MM.1S (cell line): ENCODE measurements around the gene NLGN4Y.

Experiments
- DNase-seq: peaks from one replicate; pipeline ENCODE4 v3.0.0-alpha.2; 2015
- H2AFZ ChIP-seq: fragments of 300-600 bp; sonication (generic); 2 replicates; pipeline ENCODE4 v1.6.0; 2016; ENCODE audit warnings: antibody characterized with exemption, low read length
- H3F3A ChIP-seq: fragments of 300-600 bp; sonication (generic); 2 replicates; pipeline ENCODE4 v1.6.1; 2016; ENCODE audit warnings: mild to moderate bottlenecking, antibody characterized with exemption, low read length, moderate library complexity, mixed read lengths; ENCODE audit not compliant: insufficient read depth
- H3K27ac ChIP-seq: fragments of 300-600 bp; sonication (generic); 2 replicates; pipeline ENCODE4 v1.5.1; 2016; ENCODE audit warnings: mild to moderate bottlenecking, low read length
- H3K27me3 ChIP-seq: fragments of 300-600 bp; sonication (generic); replicated peaks from 2 replicates; pipeline ENCODE4 v1.6.0; 2016; ENCODE audit warnings: low read length; ENCODE audit not compliant: insufficient read depth
- H3K36me3 ChIP-seq: fragments of 300-600 bp; sonication (generic); replicated peaks from 2 replicates; pipeline ENCODE4 v1.6.1; 2016; ENCODE audit warnings: mild to moderate bottlenecking, low read length, mixed read lengths; ENCODE audit not compliant: insufficient read depth
- H3K4me1 ChIP-seq: fragments of 300-600 bp; sonication (generic); 2 replicates; pipeline ENCODE4 v1.6.1; 2016; ENCODE audit warnings: low read length, mixed read lengths
- H3K4me2 ChIP-seq: fragments of 300-600 bp; sonication (generic); 2 replicates; pipeline ENCODE4 v1.6.0; 2016; ENCODE audit warnings: low read depth, low read length
- H3K4me3 ChIP-seq: fragments of 300-600 bp; sonication (generic); 2 replicates; pipeline ENCODE4 v1.5.1; 2016; ENCODE audit warnings: low read length, mixed read lengths
- H3K79me2 ChIP-seq: fragments of 300-600 bp; sonication (generic); 2 replicates; pipeline ENCODE4 v1.6.1; 2016; ENCODE audit warnings: mixed run types, low read length, mixed read lengths
- H3K9ac ChIP-seq: fragments of 300-600 bp; sonication (generic); 2 replicates; pipeline ENCODE4 v1.6.1; 2016; ENCODE audit warnings: low read length, mixed read lengths
- H3K9me2 ChIP-seq: fragments of 300-600 bp; sonication (generic); replicated peaks from 2 replicates; pipeline ENCODE4 v1.6.1; 2016; ENCODE audit warnings: mild to moderate bottlenecking, low read length, mixed read lengths; ENCODE audit not compliant: insufficient read depth
- H3K9me3 ChIP-seq: fragments of 300-600 bp; sonication (generic); replicated peaks from 2 replicates; pipeline ENCODE4 v1.6.1; 2016; ENCODE audit warnings: mild to moderate bottlenecking, low read length, mixed read lengths; ENCODE audit not compliant: insufficient read depth
- H4K20me1 ChIP-seq: fragments of 300-600 bp; sonication (generic); 2 replicates; pipeline ENCODE4 v1.6.1; 2016; ENCODE audit warnings: mild to moderate bottlenecking, low read length, moderate library complexity, mixed read lengths; ENCODE audit not compliant: insufficient read depth
- EZH2 ChIP-seq: fragments of 300-600 bp; sonication (generic); optimal IDR thresholded peaks from 2 replicates; pipeline ENCODE3; 2017; ENCODE audit warnings: low read depth, mild to moderate bottlenecking, antibody characterized with exemption, low read length, mixed read lengths
- EZH2phosphoT487 ChIP-seq: fragments of 300-600 bp; sonication (generic); IDR thresholded peaks from 2 replicates; pipeline ENCODE4 v1.6.1; 2018; ENCODE audit warnings: antibody characterized with exemption, low read length
- TF ChIP-seq, protein P1 (sequence below): fragments of 300-600 bp; sonication (generic); IDR thresholded peaks from 2 replicates; pipeline ENCODE4 v1.5.1; 2016; ENCODE audit warnings: antibody characterized with exemption, low read length, mixed read lengths

Gene NLGN4Y

DNA sequence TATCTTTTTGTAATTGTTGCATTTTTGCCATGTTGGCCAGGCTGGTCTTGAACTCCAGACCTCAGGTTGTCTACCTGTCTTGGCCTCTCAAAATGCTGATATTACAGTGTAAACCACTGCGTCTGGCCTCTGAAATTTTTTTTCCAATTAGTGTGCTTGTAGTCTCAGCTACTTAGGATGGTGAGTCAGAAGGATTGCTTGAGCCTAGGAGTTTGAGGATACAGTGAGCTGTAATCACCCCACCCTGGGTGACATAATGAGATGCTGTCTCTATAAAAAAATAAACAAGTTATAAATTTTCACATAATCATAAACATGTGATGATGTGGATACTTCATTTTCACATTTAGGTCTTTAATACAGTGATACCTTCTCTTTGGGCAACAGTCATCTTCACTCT, 154.9 kb downstream of the NLGN4Y start:
- H3K9me3 ChIP-seq: no peaks in the 10 kb centered on the region
- DNase-seq: no peak

GRCh38 chrY:14694543-14694942, 170.2 kb downstream of the NLGN4Y start:
- no peak for TF ChIP-seq EZH2phosphoT487
- TF ChIP-seq, protein P1, sequence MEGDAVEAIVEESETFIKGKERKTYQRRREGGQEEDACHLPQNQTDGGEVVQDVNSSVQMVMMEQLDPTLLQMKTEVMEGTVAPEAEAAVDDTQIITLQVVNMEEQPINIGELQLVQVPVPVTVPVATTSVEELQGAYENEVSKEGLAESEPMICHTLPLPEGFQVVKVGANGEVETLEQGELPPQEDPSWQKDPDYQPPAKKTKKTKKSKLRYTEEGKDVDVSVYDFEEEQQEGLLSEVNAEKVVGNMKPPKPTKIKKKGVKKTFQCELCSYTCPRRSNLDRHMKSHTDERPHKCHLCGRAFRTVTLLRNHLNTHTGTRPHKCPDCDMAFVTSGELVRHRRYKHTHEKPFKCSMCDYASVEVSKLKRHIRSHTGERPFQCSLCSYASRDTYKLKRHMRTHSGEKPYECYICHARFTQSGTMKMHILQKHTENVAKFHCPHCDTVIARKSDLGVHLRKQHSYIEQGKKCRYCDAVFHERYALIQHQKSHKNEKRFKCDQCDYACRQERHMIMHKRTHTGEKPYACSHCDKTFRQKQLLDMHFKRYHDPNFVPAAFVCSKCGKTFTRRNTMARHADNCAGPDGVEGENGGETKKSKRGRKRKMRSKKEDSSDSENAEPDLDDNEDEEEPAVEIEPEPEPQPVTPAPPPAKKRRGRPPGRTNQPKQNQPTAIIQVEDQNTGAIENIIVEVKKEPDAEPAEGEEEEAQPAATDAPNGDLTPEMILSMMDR: no peak
- no peak for TF ChIP-seq EZH2
- no peak overlapping the region for H3K9ac ChIP-seq

More for the DNA sequence above, 154.9 kb downstream of the NLGN4Y start:
- Histone ChIP-seq H3K27ac (no peak overlapping the region), H4K20me1 (no peaks in the 10 kb centered on the region), H3K4me2 (no peak overlapping the region), H3K4me3 (no peak overlapping the region), H3K27me3 (no peaks in the 10 kb centered on the region), H3K79me2 (no peaks in the 10 kb centered on the region), H3K9me2 (no peaks in the 10 kb centered on the region), H2AFZ (no peak overlapping the region), H3K4me1 (no peaks in the 10 kb centered on the region), H3K9ac (no peak overlapping the region), H3K36me3 (no peaks in the 10 kb centered on the region), H3F3A (no peaks in the 10 kb centered on the region)
- TF ChIP-seq, protein P1: no peak
- TF ChIP-seq EZH2phosphoT487: no peak
- TF ChIP-seq EZH2: no peak

GRCh38 chrY:14708158-14708557, 183.8 kb downstream of the NLGN4Y start:
- Histone ChIP-seq H3F3A (no peaks in the 10 kb centered on the region), H4K20me1 (no peaks in the 10 kb centered on the region), H3K4me2 (no peak overlapping the region), H3K79me2 (no peaks in the 10 kb centered on the region), H3K9me2 (no peaks in the 10 kb centered on the region), H3K9me3 (no peaks in the 10 kb centered on the region), H3K9ac (no peak overlapping the region), H3K27me3 (no peaks in the 10 kb centered on the region), H3K27ac (no peak overlapping the region), H2AFZ (no peak overlapping the region), H3K4me1 (no peaks in the 10 kb centered on the region), H3K36me3 (no peaks in the 10 kb centered on the region), H3K4me3 (no peak overlapping the region)
- TF ChIP-seq EZH2: no peak
- TF ChIP-seq, protein P1: no peak
- no peak for TF ChIP-seq EZH2phosphoT487
- DNase-seq: no peak

More at GRCh38 chrY:14694543-14694942, 170.2 kb downstream of the NLGN4Y start:
- no peak overlapping the region for H2AFZ ChIP-seq
- H3K4me1 ChIP-seq: no peaks in the 10 kb centered on the region
- no peaks in the 10 kb centered on the region for H3K9me2 ChIP-seq
- no peak for DNase-seq
- H3F3A ChIP-seq: no peaks in the 10 kb centered on the region
- H3K4me2 ChIP-seq: no peak overlapping the region
- H3K79me2 ChIP-seq: no peaks in the 10 kb centered on the region
- no peak overlapping the region for H3K4me3 ChIP-seq
- H4K20me1 ChIP-seq: no peaks in the 10 kb centered on the region
- H3K36me3 ChIP-seq: no peaks in the 10 kb centered on the region
- H3K27me3 ChIP-seq: no peaks in the 10 kb centered on the region
- no peaks in the 10 kb centered on the region for H3K9me3 ChIP-seq
- no peak overlapping the region for H3K27ac ChIP-seq
